Neural crest cell (in vitro differentiated cells): ENCODE results near the gene AFAP1L2. TPM values are rescaled to one million over a fixed set of nuclear protein-coding genes. Genes with fewer than 3 reads are reported as not detected.

Experiments
- DNase-seq: peaks from one replicate; pipeline ENCODE4 v3.0.0; 2021; ENCODE audit warnings: low read depth, mixed read lengths, low spot score
- H3K27ac Mint-ChIP-seq: one replicate; pipeline ENCODE4 v1.8.0; 2021; ENCODE audit warnings: mild to moderate bottlenecking, mixed read lengths; ENCODE audit not compliant: unreplicated experiment
- H3K27me3 Mint-ChIP-seq: 2 replicates; pipeline ENCODE4 v1.8.0; 2021; ENCODE audit warnings: low read depth, mild to moderate bottlenecking, mixed read lengths
- H3K36me3 Mint-ChIP-seq: 2 replicates; pipeline ENCODE4 v1.8.0; 2021; ENCODE audit warnings: low read depth, mild to moderate bottlenecking, mixed read lengths
- H3K4me1 Mint-ChIP-seq: 2 replicates; pipeline ENCODE4 v1.8.0; 2021; ENCODE audit warnings: mixed read lengths
- H3K4me3 Mint-ChIP-seq: one replicate; pipeline ENCODE4 v1.8.0; 2021; ENCODE audit warnings: mild to moderate bottlenecking, mixed read lengths
- H3K9me3 Mint-ChIP-seq: 2 replicates; pipeline ENCODE4 v1.8.0; 2021; ENCODE audit warnings: mixed read lengths
- CTCF ChIP-seq: fragments of 200-600 bp; sonication (generic); conservative IDR thresholded peaks from 2 replicates; pipeline ENCODE4 v1.5.0; 2021; ENCODE audit warnings: antibody characterized with exemption, mild to moderate bottlenecking
- total RNA-seq: library from RNA; stranded (reverse); gene quantifications from 2 replicates; pipeline ENCODE4 v1.2.1, GENCODE V29; 2021

AFAP1L2 gene
- total RNA-seq, 1 donor from 2014 or later: 72.1 TPM

- peaks cover 17% of the 10 kb centered on the region for H3K36me3 Mint-ChIP-seq
- H3K4me1 Mint-ChIP-seq: peaks cover 14% of the 10 kb centered on the region
- H3K9me3 Mint-ChIP-seq: no peaks in the 10 kb centered on the region
- no peak for TF ChIP-seq CTCF
- H3K4me3 Mint-ChIP-seq: no peak overlapping the region
- H3K27me3 Mint-ChIP-seq: peaks cover 2% of the 10 kb centered on the region
- no peak for DNase-seq
- H3K27ac Mint-ChIP-seq: peak overlapping the region; percentile 76
Observed at GRCh38 chr10:114301951-114302710, 102.2 kb downstream of the AFAP1L2 start.

DNA sequence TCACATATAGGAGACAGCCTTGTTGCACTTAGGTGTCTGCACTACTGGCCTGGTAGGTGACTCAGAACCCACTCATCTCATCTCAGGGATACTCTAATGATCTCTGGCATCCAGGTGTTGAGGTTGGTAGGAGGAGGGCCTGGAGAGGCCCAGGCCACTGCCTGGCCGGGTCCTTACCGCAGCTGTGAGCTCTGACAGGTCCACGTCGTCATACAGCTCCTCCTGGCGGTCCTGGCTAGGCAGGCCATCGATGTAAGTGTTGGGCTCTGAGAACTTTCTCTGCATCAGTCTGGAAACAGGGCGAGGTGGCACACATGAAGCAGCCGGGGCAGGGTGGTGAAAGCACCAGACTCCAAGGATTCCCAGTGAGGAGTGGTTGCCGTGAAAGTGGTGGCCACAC, 103.1 kb downstream of the AFAP1L2 start:
- Mint-ChIP-seq H3K4me1 (peaks cover 11% of the 10 kb centered on the region), H3K27ac (no peak overlapping the region), H3K4me3 (no peak overlapping the region), H3K27me3 (no peaks in the 10 kb centered on the region), H3K9me3 (peaks cover 2% of the 10 kb centered on the region), H3K36me3 (peaks cover 26% of the 10 kb centered on the region)
- TF ChIP-seq CTCF: no peak
- DNase-seq: no peak

DNA sequence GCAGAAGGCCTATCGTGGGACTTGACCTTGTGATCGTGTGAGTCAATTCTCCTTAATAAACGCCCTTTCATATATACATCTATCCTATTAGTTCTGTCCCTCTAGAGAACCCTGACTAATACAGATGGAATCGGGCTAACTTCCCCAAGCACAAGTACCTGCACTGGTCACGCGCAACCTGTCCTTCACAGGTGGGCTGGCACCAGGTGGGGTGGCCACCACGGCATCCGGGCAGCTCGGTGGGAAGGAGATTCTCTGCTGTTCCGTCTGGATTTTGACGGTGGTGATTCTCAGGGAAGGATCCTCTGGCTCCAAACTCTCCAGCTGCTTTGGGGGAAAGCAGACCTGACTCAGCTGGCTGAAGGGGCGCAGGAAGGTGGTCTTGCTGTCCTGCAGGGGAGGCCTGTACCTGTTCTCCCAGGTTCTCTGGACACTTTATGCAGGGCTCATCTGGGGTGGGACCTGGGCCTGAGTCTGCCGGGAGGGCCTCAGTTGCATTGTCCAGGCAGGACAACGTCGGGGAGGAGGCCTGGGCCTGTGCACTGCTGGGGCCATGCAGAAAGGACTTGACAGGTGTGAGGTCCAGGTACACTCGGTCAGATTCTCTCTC, 104.2 kb downstream of the AFAP1L2 start:
- Mint-ChIP-seq H3K27ac (no peak overlapping the region), H3K4me3 (no peak overlapping the region), H3K4me1 (peaks cover 11% of the 10 kb centered on the region), H3K27me3 (no peaks in the 10 kb centered on the region), H3K9me3 (peaks cover 6% of the 10 kb centered on the region), H3K36me3 (peaks cover 36% of the 10 kb centered on the region)
- TF ChIP-seq CTCF: no peak
- no peak for DNase-seq

- Mint-ChIP-seq H3K27me3 (no peaks in the 10 kb centered on the region), H3K9me3 (peaks cover 10% of the 10 kb centered on the region), H3K4me1 (no peaks in the 10 kb centered on the region), H3K4me3 (no peak overlapping the region), H3K36me3 (peaks cover 47% of the 10 kb centered on the region), H3K27ac (no peak overlapping the region)
- TF ChIP-seq CTCF: no peak
- DNase-seq: no peak
Observed at GRCh38 chr10:114297136-114297705, 107.1 kb downstream of the AFAP1L2 start.

GRCh38 chr10:114295393-114295792, 108.9 kb downstream of the AFAP1L2 start:
- Mint-ChIP-seq H3K36me3 (peaks cover 54% of the 10 kb centered on the region), H3K27me3 (no peaks in the 10 kb centered on the region), H3K4me3 (no peak overlapping the region), H3K27ac (no peak overlapping the region), H3K4me1 (peaks cover 3% of the 10 kb centered on the region), H3K9me3 (peaks cover 10% of the 10 kb centered on the region)
- DNase-seq: no peak
- TF ChIP-seq CTCF: no peak
